Measurements from ENCODE around the gene PFKFB4. TPM values are rescaled to one million over a fixed set of nuclear protein-coding genes. Genes with fewer than 3 reads are reported as not detected.

The PFKFB4 gene
- total RNA-seq, 4 donors from 2014 or later = 2.3 to 4.9 (median 3.2) TPM

DNA sequence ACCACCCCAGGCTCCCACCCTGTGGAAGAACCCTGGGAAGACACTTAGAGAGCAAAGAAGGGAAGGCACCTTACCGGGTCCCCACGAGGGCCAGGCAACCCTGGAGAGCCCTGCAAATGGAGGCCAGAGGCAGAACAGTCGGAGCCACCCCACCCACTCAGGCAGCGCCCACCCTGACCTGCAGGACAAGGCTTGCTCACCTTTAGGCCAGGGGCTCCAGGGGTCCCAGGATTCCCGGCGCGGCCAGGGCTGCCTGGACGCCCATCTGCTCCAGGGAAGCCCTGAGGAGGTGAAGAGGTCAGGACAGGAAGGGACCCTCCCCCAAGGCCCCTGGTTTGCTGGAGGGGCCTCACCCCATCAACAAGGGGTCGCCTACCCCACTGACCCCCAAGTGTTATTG, 28.2 kb upstream of the PFKFB4 start:
- Histone ChIP-seq H3K27ac (no peak overlapping the region), H3K36me3 (no peaks in the 10 kb centered on the region), H3K9me3 (no peaks in the 10 kb centered on the region), H3K4me3 (replicated peaks in 1 of 3) (no peak overlapping the region), H3K4me1 (no peaks in the 10 kb centered on the region), H3K27me3 (no peaks in the 10 kb centered on the region)
- WGBS, 2 donors = 74 to 100% methylated on average over 3 to 4 of the region's 9 CpGs
- intact Hi-C loops (cut with DNase I) = no loop called here
- TF ChIP-seq POLR2A (IDR thresholded peaks at IDR 0.05) = no peak
- TF ChIP-seq, protein P1, sequence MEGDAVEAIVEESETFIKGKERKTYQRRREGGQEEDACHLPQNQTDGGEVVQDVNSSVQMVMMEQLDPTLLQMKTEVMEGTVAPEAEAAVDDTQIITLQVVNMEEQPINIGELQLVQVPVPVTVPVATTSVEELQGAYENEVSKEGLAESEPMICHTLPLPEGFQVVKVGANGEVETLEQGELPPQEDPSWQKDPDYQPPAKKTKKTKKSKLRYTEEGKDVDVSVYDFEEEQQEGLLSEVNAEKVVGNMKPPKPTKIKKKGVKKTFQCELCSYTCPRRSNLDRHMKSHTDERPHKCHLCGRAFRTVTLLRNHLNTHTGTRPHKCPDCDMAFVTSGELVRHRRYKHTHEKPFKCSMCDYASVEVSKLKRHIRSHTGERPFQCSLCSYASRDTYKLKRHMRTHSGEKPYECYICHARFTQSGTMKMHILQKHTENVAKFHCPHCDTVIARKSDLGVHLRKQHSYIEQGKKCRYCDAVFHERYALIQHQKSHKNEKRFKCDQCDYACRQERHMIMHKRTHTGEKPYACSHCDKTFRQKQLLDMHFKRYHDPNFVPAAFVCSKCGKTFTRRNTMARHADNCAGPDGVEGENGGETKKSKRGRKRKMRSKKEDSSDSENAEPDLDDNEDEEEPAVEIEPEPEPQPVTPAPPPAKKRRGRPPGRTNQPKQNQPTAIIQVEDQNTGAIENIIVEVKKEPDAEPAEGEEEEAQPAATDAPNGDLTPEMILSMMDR (IDR thresholded peaks at IDR 0.05) = no peak
- no peak for DNase-seq

DNA sequence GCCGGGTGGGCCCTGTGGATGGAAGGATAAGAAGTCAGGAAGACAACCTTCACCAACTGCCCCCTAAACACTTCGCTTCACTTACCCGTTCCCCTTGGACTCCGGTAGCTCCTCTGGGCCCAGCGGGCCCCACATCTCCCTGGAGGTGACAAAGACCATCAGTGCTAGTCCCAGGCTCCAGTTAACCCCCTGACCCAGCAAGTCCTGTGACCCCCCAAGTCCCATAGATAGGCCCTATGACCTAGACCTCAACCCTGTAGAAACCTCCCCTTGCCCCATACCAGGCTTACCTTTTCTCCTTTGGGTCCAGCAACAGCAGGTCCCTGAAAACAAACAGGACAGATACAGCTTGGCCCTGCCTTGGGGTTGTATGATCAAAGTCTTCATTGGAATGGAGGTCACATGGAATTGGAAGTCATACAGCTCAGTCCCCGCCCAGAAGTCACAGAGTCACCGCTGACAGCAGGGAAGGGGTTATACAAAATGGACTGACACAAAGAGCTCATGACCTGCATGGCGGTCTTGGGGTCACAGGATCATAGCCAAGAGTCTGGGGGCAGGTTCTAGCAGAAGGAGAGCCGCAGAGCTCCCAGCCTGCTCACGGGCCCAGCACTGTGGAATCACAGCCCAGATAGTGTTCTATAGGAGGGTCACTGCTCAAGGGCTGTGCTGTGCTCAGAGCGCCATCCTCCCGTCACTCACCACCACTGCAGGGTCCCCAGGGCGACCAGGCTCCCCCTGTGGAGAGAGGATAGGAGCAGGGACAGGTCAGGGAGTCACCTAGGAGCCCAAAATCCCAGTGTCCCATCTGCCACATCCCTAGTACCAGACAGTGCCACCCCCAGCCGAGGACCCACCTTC, 25.2 kb upstream of the PFKFB4 start:
- no peaks in the 10 kb centered on the region for H3K36me3 ChIP-seq
- no peak overlapping the region for H3K27ac ChIP-seq
- no peak overlapping the region for H3K4me3 ChIP-seq (replicated peaks in 1 of 3)
- H3K9me3 ChIP-seq = no peaks in the 10 kb centered on the region
- intact Hi-C loops (cut with DNase I) = no loop called here
- H3K4me1 ChIP-seq = no peaks in the 10 kb centered on the region
- TF ChIP-seq, protein P1 (IDR thresholded peaks at IDR 0.05) = no peak
- TF ChIP-seq POLR2A (IDR thresholded peaks at IDR 0.05) = no peak
- 93 to 95% methylated on average over 12 to 14 of the region's 14 CpGs for WGBS, 2 donors
- H3K27me3 ChIP-seq = no peaks in the 10 kb centered on the region
- DNase-seq = no peak

DNA sequence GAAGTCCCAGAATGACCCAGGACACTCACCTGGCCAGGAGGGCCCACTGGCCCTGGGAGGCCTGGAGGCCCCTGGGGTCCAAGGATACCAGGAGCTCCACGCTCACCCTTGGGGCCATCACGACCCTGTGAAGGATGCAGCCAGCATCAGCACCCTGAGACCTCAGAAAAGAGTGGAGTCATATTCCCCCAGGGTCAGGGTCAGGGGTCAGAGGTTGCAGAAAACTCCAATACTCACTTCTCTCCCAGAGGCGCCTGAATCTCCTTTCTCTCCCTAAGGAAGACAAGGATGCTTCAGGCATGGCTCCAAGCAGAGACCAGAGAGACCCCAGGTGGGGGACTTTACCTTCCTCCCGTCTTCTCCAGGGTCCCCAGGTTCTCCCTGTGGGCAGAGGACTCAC, 20.0 kb upstream of the PFKFB4 start:
- Histone ChIP-seq H3K4me3 (replicated peaks in 1 of 3) (no peak overlapping the region), H3K27me3 (no peaks in the 10 kb centered on the region), H3K4me1 (no peaks in the 10 kb centered on the region), H3K9me3 (no peaks in the 10 kb centered on the region), H3K36me3 (no peaks in the 10 kb centered on the region), H3K27ac (no peak overlapping the region)
- intact Hi-C loops (cut with DNase I) = no loop called here
- TF ChIP-seq, protein P1 (IDR thresholded peaks at IDR 0.05) = no peak
- TF ChIP-seq POLR2A (IDR thresholded peaks at IDR 0.05) = no peak
- 74 to 100% methylated on average over 3 to 4 of the region's 4 CpGs for WGBS, 2 donors
- DNase-seq = no peak

- Histone ChIP-seq H3K4me3 (replicated peaks in 1 of 3) (no peak overlapping the region), H3K4me1 (no peaks in the 10 kb centered on the region), H3K36me3 (no peaks in the 10 kb centered on the region), H3K9me3 (no peaks in the 10 kb centered on the region), H3K27ac (no peak overlapping the region), H3K27me3 (no peaks in the 10 kb centered on the region)
- intact Hi-C loops (cut with DNase I) = no loop called here
- no peak for DNase-seq
- no peak for TF ChIP-seq POLR2A (IDR thresholded peaks at IDR 0.05)
- TF ChIP-seq, protein P1 (IDR thresholded peaks at IDR 0.05) = no peak
- 80 to 86% methylated on average over 11 to 13 of the region's 17 CpGs for WGBS, 2 donors
Observed at GRCh38 chr3:48575366-48575765, 18.8 kb upstream of the PFKFB4 start.

GRCh38 chr3:48573973-48574585, 17.5 kb upstream of the PFKFB4 start:
- 91 to 95% methylated on average over 9 of the region's 10 CpGs for whole genome bisulfite sequencing, 2 donors
- intact Hi-C loops (cut with DNase I) = no loop called here
- Histone ChIP-seq H3K4me1 (no peaks in the 10 kb centered on the region), H3K9me3 (no peaks in the 10 kb centered on the region), H3K4me3 (replicated peaks in 1 of 3) (no peak overlapping the region), H3K27me3 (no peaks in the 10 kb centered on the region), H3K36me3 (no peaks in the 10 kb centered on the region), H3K27ac (no peak overlapping the region)
- DNase-seq = no peak
- TF ChIP-seq, protein P1 (IDR thresholded peaks at IDR 0.05) = no peak
- no peak for TF ChIP-seq POLR2A (IDR thresholded peaks at IDR 0.05)
